Small intestine (tissue), 7 donors: ENCODE data around the gene GOLGA8K. TPM values are rescaled to one million over a fixed set of nuclear protein-coding genes. Genes with fewer than 3 reads are reported as not detected.
"Not testable (repeated sequence)": the region's sequence is repeated elsewhere in the genome, so short reads cannot be mapped to it uniquely, and the experiment has no call there.

Experiments used
- DNase-seq, 2 donors: peaks; one replicate each; pipeline versions ENCODE4 v3.0.0 to v3.0.0-alpha.2; 2013
- FAIRE-seq: peaks from 2 replicates; lab custom pipeline; 2012; peaks lifted over from hg19 to GRCh38; lab: Jason Lieb, UNC
- H3K27ac ChIP-seq, 3 donors: one replicate each; pipeline ENCODE4 v1.5.1; 2013; ENCODE audit warnings: low read length in 2 of 3, mild to moderate bottlenecking in 2 of 3, control low read depth in 1 of 3, inconsistent platforms in 1 of 3, low read depth in 1 of 3, moderate library complexity in 1 of 3
- H3K27me3 ChIP-seq, 3 donors: one replicate each; pipeline ENCODE4 v1.6.1; 2013; ENCODE audit warnings: low read length in 3 of 3, inconsistent platforms in 1 of 3; ENCODE audit not compliant: control insufficient read depth in 3 of 3, insufficient read depth in 3 of 3
- H3K36me3 ChIP-seq, 3 donors: one replicate each; pipeline ENCODE4 v1.6.1; 2013; ENCODE audit warnings: low read length in 3 of 3, inconsistent platforms in 1 of 3, low read depth in 1 of 3, mild to moderate bottlenecking in 1 of 3, moderate library complexity in 1 of 3; ENCODE audit not compliant: control insufficient read depth in 3 of 3, insufficient read depth in 2 of 3
- H3K4me1 ChIP-seq, 3 donors: one replicate each; pipeline ENCODE4 v1.6.1; 2013; ENCODE audit warnings: low read length in 2 of 3, inconsistent platforms in 1 of 3, low read depth in 1 of 3, mild to moderate bottlenecking in 1 of 3, moderate library complexity in 1 of 3; ENCODE audit not compliant: control insufficient read depth in 3 of 3, insufficient read depth in 2 of 3
- H3K4me3 ChIP-seq, 3 donors: one replicate each; pipeline ENCODE4 v1.5.1; 2013; ENCODE audit warnings: low read length in 3 of 3, control low read depth in 1 of 3, inconsistent platforms in 1 of 3, low read depth in 1 of 3, mild to moderate bottlenecking in 1 of 3, moderate library complexity in 1 of 3
- H3K9me3 ChIP-seq, 2 donors: one replicate each; pipeline ENCODE4 v1.6.1; 2013; ENCODE audit warnings: low read depth in 1 of 2, low read length in 1 of 2; ENCODE audit not compliant: control insufficient read depth in 2 of 2, insufficient read depth in 1 of 2
- whole genome bisulfite sequencing, 3 donors: extraction: QIAGEN DNeasy Blood & Tissue Kit; methylation state at CpG; one replicate each; pipeline ENCODE4 v1.1.7; 2013; 5-methylcytosine and 5-hydroxymethylcytosine counted together
- polyA plus RNA-seq, 4 donors: library from polyadenylated mRNA; stranded (reverse) in 3 of 4; unstranded in 1 of 4; fragments of 200-250 nt in 3 of 4; fragments of 120-200 nt in 1 of 4; gene quantifications; one replicate each; pipeline versions ENCODE4 v1.2.1 to v1.2.3, GENCODE V29; 2013
- donor health status: healthy with polysubstance abuse.
- donor health status: control.
- donor health status: control.
- donor health status: Bipolar disorder and iron deficiency.
- donor health status: healthy.

Gene GOLGA8K
- polyA plus RNA-seq, 4 donors = 0.07 to 1.0 TPM; not detected in 2

GRCh38 chr15:32347037-32347436, 56.1 kb downstream of the GOLGA8K start:
- WGBS, 3 donors = 2 to 20% methylated on average over 4 to 12 of the region's 31 CpGs; no CpG with 5 or more reads in 1 of the 3 donors
- not testable (repeated sequence) for FAIRE-seq, H3K36me3 ChIP-seq

GRCh38 chr15:32345978-32346547, 57.0 kb downstream of the GOLGA8K start:
- not testable (repeated sequence) for H3K4me1 ChIP-seq, FAIRE-seq, H3K9me3 ChIP-seq, DNase-seq, H3K27me3 ChIP-seq, H3K4me3 ChIP-seq, H3K36me3 ChIP-seq, H3K27ac ChIP-seq
- 1% methylated on average over 8 of the region's 46 CpGs; no CpG with 5 or more reads in 2 of the 3 donors for WGBS, 3 donors

More at GRCh38 chr15:32347037-32347436, 56.1 kb downstream of the GOLGA8K start:
- H3K4me3 ChIP-seq, DNase-seq, H3K27me3 ChIP-seq, H3K9me3 ChIP-seq, H3K27ac ChIP-seq, H3K4me1 ChIP-seq: not testable (repeated sequence)

GRCh38 chr15:32343921-32344320, 59.2 kb downstream of the GOLGA8K start:
- WGBS, 3 donors = 55 to 77% (median 61%) methylated on average over 1 of the region's 3 CpGs
- not testable (repeated sequence) for H3K27ac ChIP-seq, DNase-seq, FAIRE-seq, H3K9me3 ChIP-seq, H3K36me3 ChIP-seq, H3K4me3 ChIP-seq, H3K4me1 ChIP-seq, H3K27me3 ChIP-seq

Other genes starting within 250 kb of the GOLGA8K start
- gene GOLGA8O, start 52.3 kb upstream of the GOLGA8K start, polyA plus RNA-seq = under 1 TPM in 3 of 4 donors, not detected in 1; 0.15 to 0.27 (median 0.21) TPM
- gene GOLGA8N, start 190.2 kb upstream of the GOLGA8K start, polyA plus RNA-seq = 10 to 100 TPM in 1 of 4 donors, 1 to 10 TPM in 3; 1.1 to 16.1 (median 1.5) TPM
- 10 to 100 TPM in 2 of 4 donors, 1 to 10 TPM in 2; 1.3 to 15.1 (median 8.2) TPM for gene ARHGAP11A, start 212.2 kb upstream of the GOLGA8K start, polyA plus RNA-seq
- gene SCG5, start 238.4 kb upstream of the GOLGA8K start, polyA plus RNA-seq = 10 to 100 TPM in 1 of 4 donors, 1 to 10 TPM in 3; 1.9 to 13.3 (median 6.3) TPM